Measurements from ENCODE around the gene DLGAP4. TPM values are rescaled to one million over a fixed set of nuclear protein-coding genes. Genes with fewer than 3 reads are reported as not detected.
A peak's percentile ranks its signal among the peaks of the same experiment; 100 is the strongest.

The DLGAP4 gene
- polyA plus RNA-seq, 3 donors, result 51.6 to 75.1 (median 66.5) TPM

DNA sequence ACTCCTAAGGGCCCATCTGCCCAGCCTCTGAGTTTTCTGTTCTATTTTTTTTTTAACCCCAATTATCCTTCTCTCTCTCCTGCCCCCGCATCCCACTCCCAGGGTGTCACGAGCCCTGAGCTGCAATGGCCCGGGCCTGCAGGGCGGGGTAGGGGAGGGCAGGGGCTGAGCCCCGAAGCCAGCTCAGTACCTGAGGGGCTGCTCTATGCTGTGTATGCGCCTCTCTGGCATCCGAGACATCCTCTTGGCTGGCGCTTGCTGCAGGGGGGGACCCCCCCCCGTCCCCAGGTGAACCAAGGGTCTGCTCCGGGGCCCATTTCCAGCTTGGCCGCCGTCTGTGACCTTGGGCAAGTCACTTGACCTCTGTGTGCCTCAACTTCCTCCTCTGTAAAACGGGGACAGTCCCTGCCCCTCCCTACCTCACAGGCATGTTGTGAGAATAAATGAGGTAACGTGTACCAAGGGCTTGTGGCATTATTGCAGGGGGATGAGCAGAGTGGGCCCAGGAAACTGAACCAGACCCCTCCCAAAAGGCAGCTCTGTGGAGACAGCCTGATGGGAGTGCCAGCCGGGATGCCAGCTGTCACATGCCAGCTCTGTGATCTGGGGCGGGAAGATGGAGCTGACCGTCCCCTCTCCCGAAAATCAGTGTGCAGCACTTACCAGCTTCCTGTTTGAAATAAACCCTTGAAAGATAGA, 222.2 kb downstream of the DLGAP4 start:
- no peak for DNase-seq (ENCODE audit: extremely low read depth in 1 of 11, low read depth in 9 of 11, low spot score in 4 of 11)

DNA sequence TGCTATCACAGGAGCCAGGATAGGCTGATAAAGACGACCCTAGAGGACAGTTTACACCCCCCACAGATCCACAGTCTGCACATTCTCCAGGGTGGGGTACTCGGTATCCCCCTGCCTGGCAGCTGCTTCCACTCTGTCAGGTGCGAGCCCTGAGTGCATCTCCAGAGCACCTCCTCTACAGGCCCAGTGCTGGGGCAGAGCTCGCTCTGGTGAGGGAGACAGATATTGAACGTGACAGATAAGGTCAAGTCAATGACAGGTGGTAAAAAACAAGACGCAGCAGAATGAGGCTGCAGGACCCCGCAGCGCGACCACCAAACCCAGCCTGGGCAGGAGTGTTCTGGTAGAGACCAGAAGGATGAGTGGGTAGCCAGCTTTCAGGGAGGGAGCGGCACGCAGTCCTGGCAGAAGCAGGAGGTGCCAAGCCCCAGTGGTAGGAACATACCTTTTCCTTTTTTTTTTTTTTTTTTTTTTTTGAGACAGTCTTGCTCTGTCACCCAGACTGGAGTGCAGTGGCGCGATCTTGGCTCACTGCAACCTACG, 222.8 kb downstream of the DLGAP4 start:
- no peak for DNase-seq (ENCODE audit: extremely low read depth in 1 of 11, low read depth in 9 of 11, low spot score in 4 of 11)

DNA sequence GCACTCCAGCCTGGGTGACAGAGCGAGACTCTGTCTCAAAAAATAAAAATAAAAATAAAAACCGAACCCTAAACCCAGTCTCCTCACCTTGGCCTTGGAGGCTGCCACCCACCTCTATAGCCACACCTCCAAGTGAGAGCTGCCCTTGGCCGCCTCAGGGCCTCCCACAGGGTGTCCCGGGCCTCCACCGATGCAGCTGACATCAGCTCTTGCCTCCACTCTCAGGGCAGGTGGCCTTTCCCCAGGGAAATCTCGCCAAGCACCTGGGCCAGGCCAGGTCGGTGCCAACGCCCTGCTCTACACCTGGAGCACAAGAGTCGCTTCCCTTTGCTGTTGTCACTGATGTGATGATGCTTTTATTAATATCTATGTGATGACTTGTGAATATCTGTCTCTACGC, 226.2 kb downstream of the DLGAP4 start:
- DNase-seq (ENCODE audit: extremely low read depth in 1 of 11, low read depth in 9 of 11, low spot score in 4 of 11), result no peak

DNA sequence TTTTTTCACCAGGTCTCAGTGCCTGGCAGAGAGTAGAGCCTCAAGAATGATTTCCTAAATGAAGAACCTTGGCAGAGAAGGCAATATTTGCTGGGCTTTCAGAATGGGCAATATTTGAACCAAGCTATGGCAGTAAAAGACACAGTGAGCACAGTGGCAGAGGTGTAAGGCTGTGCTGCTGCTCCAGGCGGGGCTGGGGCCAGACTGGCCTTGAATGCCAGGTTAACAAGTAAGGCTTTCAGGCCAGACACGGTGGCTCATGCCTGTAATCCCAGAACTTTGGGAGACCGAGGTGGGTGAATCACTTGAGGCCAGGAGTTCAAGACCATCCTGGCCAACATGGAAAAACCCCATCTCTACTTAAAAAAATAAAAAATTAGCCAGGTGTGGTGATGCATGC, 226.7 kb downstream of the DLGAP4 start:
- DNase-seq (ENCODE audit: extremely low read depth in 1 of 11, low read depth in 9 of 11, low spot score in 4 of 11), result no peak

DNA sequence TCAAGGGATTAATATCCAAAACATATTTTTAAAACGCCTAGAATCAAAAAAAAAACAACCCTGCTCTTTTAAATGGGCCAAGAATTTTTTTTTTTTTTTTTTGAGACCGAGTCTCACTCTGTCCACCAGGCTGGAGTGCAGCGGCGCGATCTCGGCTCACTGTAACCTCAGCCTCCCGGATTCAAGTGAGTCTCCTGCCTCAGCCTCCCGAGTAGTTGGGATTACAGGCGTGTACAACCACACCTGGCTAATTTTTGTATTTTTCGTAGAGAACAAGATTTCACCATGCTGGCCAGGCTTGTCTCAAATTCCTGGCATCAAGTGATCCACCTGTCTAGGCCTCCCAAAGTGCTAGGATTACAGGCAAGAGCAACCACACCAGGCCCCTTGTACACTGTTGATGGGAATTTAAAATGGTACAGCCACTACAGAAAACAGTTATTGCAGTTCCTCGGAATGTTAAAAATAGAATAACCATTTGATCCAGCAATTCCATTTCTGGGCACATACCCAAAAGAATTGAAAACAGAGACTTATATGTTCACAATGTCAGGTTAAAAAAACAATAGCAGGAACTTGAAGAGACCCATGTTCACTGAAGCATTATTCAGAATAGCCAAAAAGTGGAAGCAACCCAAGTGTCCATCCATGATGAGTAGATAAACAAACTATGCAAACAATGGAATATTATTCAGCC, 232.0 kb downstream of the DLGAP4 start:
- DNase-seq (ENCODE audit: extremely low read depth in 1 of 11, low read depth in 9 of 11, low spot score in 4 of 11), result peak in 1 of 11 donors; percentile 13

DNA sequence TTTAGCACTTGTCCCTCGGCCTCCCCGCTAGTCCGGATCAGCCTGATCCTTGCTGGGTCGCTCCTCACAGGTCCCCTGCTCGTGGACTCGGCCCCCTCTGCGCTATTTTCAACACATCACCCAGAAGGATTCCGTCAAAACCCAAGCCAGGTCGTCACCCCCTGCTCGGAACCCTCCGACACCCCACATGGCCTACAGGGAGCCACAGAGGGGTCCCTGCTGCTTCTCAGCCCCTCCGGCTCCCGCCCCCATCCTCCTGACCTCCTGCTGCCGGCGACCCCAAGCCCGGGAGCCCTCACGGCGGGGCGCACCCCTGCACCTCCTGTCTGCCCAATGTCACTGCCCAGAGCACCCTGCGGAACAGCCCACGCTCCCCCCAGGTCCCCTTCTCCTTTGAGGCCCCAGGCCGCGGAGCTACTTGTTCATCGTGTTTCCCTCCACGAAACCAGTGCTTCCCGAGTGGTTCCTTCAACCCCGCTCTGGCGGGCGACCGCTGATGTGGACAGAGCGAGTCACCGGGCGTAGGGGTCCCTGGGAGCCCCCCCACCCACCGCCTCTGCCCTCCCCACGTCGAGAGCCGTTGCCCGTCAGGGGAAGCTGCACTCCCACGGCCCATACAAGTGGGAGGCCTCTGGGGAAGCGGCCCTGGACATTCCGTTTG, 234.5 kb downstream of the DLGAP4 start:
- peak in 1 of 11 donors; percentile 25 for DNase-seq (ENCODE audit: extremely low read depth in 1 of 11, low read depth in 9 of 11, low spot score in 4 of 11)

DNA sequence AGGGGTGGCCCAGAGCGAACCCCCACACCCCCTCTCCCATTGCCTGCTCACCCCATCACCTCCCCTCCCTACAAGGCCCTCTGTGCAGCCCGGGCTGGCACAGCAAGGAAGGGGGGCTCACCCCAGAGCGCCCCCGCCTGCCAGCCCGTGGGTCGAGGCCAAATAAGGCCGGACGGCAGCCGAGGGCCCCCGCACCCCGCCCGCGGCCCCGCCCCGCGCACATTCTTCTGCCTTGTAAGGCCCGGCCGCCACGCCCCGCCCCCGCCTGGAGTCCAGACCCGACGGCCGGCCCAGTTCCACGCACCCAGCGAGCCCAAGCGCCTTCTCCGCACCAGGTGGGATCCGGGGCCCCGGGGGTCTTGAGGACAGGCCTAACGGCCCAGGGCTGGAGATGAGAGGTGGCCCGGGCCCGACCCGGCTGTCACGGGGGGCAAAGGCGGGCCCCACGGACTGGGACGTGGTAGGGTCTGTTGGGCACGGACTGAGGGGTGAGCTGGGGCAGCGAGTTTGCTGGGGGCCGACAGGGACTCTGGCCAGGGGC, 235.2 kb downstream of the DLGAP4 start, which contains the start of gene MYL9:
TSS of gene MYL9 (plus strand) at position 293 of the 541 bp plus-strand sequence. CDS start 3,366 bp downstream, outside the sequence.
- peak in 6 of 11 donors; percentile 20 to 68 (median 58) for DNase-seq (ENCODE audit: extremely low read depth in 1 of 11, low read depth in 9 of 11, low spot score in 4 of 11)

DNA sequence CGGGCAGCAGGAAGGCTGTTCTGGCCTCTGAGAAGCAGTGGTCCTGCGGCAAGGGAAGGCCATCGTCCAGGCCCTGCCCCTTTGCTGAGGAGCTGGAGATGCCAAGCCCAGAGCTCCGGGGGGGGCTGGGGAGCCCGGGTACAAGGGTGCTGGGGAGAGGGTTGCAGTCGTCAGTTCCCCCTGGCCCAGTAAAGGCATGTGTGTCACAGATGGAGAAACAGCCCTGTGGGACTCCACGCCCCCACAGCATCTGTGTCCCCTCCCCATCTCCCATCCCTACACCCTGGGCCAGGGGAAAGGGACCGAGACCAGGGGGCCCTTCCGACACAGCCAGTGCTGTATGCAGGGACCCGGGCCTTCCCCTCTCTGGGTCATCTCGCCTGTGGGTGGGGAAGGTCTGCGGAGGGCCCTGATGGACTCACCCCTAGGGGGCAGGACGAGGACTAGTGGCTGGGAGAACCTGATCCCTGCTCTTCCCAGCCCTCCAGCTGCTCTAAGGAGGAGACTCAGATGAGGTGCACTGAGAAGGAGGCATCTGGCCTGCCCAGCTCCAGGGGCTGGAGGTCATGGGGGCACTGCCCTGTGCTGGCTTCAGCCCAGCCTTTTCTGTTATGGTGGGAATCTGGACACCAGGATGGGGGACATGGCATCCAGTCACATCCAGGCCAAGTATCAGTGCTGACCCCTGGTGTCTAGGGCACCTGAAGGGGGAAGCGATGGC, 235.8 kb downstream of the DLGAP4 start:
- DNase-seq (ENCODE audit: extremely low read depth in 1 of 11, low read depth in 9 of 11, low spot score in 4 of 11), result peak in 1 of 11 donors; percentile 10

DNA sequence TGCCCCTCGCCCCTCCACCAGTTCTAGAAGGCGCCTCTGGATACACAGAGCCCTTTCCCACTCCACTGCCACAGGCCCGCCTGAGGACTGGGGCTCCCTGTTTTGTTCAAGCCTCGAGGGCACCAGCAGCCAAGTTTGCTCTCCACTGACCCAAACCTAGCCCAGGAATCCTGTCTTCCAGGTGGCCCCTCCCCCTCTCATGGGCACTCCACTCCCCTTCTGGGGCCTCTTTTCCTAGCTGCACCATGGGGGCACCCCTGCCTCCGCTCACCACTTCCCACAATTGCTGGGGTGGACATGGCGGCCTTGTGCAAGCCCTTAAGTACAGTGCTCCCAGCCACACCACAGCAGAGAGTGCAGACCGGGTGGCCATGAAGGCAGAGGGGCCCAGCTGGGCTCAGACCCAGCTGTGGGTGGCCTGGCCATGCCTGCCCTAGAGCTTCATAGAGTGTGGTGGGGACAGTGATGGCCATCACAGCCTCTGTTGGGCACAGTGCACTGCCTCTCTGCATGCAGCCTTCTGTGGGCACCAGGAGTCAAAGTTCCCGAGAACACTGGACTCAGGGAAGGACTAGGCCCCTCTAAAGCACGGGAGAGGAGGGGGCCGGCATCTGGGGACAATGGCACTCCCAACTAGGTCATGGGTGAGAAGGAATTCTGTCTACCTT, 236.5 kb downstream of the DLGAP4 start:
- no peak for DNase-seq (ENCODE audit: extremely low read depth in 1 of 11, low read depth in 9 of 11, low spot score in 4 of 11)

DNA sequence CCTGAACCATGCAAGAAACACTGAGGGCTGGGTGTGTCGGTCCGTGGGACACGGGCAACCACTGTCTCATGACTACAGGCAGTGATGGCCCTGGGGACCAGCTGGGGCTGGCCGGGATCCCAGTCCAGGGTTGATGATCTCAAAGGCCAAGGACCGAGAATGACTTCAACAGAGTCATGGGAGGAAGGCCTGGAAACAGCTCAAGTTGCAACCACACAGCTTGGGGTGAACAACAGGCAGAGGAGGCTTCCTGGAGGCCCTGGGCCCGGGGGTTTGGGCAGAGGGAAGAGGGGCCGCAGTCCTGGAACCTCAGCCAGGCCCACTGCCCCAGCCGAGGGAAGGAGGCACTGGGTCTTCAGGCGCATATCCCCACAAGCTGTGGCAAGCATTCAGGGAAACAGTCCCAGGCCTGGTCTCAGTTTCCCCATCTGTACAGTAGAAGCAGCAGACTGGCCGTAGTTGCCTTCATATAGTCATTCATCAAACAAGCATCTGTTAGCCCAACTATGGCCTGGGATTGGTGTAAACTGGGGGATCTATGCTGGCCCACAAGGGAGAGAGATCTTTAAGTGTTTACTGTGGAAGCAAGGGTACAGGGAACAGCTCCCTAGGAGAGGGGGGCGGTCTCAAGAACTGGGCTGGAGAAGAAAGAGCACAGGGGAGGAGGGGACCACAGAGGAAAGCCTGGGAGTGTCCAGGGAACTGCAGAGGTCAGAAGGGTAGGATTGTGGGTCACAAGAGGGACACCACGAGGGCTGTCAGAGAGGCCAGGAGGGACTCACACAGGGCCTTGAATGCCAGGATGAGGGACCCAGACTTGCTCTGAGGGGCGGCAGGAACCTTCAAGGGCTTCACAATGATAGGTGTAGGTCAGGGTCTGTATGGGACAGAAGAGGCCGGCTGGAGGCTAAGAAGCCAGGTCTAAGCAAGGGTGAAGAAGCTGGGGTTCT, 237.3 kb downstream of the DLGAP4 start:
- DNase-seq (ENCODE audit: extremely low read depth in 1 of 11, low read depth in 9 of 11, low spot score in 4 of 11), result no peak

DNA sequence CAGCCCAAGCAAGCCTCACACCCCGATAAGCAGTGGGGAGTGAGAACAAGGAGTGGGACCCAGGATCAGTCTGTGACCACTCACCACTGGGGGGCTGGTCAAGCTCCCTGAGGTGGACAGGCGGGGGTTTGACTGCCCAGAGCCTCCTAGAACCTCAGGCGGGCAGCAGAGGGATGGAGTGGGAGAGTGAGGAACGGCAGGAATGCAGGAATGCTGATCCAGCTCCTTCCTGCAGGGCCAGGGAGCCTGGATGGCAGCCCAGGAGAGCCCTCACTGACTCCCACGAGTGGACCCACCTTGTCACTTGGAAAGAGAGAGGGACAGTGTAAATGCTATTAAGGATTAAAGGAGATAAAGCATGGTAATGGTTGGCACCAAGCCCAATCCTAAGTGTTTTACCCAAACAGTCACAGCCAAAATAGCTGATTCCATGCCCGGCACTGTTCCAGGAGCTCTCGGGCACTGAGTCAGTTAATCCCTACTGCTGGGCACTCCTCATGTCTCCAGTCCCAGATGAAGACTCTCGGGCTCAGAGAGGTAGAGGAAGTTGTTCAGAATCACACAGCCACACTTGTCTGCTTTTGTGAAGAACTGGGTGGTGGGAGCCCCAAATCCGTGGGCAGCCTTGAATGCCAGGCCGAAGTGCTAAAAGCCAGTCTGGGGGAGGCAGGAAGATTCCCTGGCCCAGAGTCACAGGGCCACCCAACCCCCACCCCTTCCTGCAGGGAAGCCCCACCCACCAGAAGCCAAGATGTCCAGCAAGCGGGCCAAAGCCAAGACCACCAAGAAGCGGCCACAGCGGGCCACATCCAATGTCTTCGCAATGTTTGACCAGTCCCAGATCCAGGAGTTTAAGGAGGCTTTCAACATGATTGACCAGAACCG, 238.2 kb downstream of the DLGAP4 start:
- DNase-seq (ENCODE audit: extremely low read depth in 1 of 11, low read depth in 9 of 11, low spot score in 4 of 11), result no peak

DNA sequence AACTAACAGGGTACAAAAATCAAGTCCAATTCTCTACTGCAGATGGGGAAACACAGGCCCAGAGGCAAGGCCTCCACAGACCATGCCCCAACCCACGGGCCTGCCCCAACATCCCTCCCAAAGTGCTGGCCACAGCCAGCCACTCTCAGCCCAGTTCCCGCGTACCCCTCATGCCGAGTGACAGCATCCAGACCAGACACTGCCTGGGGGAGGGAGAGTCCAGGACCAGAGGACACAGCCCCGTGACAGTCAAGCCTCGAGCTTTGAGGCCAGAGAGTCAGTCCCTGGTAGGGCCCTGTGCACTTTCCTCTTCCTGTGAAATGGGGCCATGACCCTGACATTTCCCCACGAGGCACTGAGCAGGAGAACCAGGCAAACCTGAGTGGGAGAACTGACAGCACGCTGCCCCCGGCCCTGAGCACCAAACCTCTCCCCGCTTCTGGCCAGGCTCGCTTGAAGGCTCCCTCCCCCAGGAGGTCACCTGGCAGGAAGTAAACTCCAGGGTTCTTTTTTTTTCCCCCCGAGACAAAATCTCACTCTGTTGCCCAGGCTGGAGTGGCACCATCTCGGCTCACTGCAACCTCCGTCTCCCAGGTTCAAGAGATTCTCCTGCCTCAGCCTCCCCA, 240.1 kb downstream of the DLGAP4 start:
- DNase-seq (ENCODE audit: extremely low read depth in 1 of 11, low read depth in 9 of 11, low spot score in 4 of 11), result no peak

DNA sequence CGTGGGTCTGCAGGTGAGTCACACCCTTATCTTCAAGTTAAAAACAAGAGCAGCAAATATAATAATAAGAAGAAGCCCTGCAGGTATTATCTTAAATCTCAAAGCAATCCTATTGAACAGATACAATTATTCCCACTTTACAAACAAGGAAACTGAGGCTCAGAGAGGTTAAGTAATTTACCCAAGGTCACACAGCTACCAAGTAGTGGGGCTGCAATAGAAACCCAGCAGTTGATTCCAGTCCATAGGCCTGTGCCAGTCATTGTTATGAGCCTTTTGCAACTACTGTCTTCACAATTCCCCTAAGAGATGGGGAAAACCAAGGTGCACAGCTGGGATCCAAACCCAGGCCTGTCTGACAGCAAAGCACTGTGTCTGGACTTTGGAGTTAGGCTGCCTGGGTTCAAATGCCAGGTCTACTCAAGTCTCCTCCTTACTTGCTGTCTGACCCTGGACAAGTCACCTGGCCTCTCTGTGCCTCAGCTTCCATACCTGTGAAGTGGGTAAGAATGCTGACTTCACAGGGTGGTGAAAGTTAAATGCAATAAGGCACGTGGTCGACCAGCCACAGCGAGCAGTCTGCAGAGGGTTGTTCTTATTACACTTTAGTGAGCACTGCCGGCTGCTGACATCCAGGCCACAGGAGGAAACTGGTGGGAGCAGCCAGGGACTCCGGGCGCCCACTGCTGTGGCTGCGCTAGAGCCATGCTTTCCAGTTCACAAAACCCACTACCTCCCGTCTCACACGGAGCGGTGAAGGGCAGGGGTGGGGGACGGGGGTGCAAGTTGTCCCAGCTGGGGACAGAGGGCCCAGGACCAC, 241.3 kb downstream of the DLGAP4 start:
- DNase-seq (ENCODE audit: extremely low read depth in 1 of 11, low read depth in 9 of 11, low spot score in 4 of 11), result no peak

DNA sequence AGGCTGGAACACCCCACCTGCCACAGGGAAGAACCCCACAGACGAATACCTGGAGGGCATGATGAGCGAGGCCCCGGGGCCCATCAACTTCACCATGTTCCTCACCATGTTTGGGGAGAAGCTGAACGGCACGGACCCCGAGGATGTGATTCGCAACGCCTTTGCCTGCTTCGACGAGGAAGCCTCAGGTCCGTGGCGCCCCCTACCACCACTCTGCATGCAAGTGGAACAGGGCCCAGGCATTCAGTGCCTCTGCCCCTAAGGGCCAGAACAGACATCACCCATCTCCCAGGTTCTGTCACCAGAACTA, 241.8 kb downstream of the DLGAP4 start:
- DNase-seq (ENCODE audit: extremely low read depth in 1 of 11, low read depth in 9 of 11, low spot score in 4 of 11), result no peak

Data from renal cortex interstitium (tissue), 11 donors.